Adrenal gland (tissue), 12 donors: ENCODE data around the gene DHX34. TPM values are rescaled to one million over a fixed set of nuclear protein-coding genes. Genes with fewer than 3 reads are reported as not detected.

ENCODE experiments used
- DNase-seq, 7 donors: peaks; one replicate each; pipeline ENCODE4 v3.0.0-alpha.2; 2019 to 2020
- H3K27ac ChIP-seq, 5 donors: fragments of 200-600 bp; sonication (generic) in 4 of 5; 1 replicate in 3 of 5; 2 replicates in 2 of 5; pipeline versions ENCODE4 v1.5.1 to v1.8.0; 2016 to 2020; ENCODE audit warnings: mild to moderate bottlenecking in 1 of 5
- H3K27me3 ChIP-seq: fragments of 200-600 bp; 2 replicates; pipeline ENCODE4 v1.8.0; 2021
- H3K36me3 ChIP-seq, 2 donors: fragments of 200-600 bp; replicated peaks in 1 of 2; 1 replicate in 1 of 2; 2 replicates in 1 of 2; pipeline versions ENCODE4 v1.5.1 to v1.8.0; 2018 to 2022
- H3K4me1 ChIP-seq, 2 donors: fragments of 200-600 bp; replicated peaks in 1 of 2; 1 replicate in 1 of 2; 2 replicates in 1 of 2; pipeline versions ENCODE4 v1.5.1 to v1.8.0; 2018 to 2021
- H3K4me3 ChIP-seq, 4 donors: fragments of 200-600 bp; sonication (generic) in 3 of 4; one replicate each; pipeline ENCODE4 v1.5.1; 2016 to 2018
- H3K9me3 ChIP-seq, 3 donors: fragments of 200-600 bp; sonication (generic) in 1 of 3; replicated peaks in 1 of 3; 1 replicate in 2 of 3; 2 replicates in 1 of 3; pipeline versions ENCODE4 v1.5.1 to v1.8.0; 2016 to 2021
- POLR2A ChIP-seq, 2 donors: fragments of 450-650 bp; IDR thresholded peaks; one replicate each; pipeline ENCODE4 v1.6.1; 2017; ENCODE audit warnings: antibody characterized with exemption in 2 of 2, mild to moderate bottlenecking in 2 of 2, moderate library complexity in 1 of 2
- WGBS, 4 donors: extraction: QIAGEN DNeasy Blood & Tissue Kit in 2 of 4; methylation state at CpG; one replicate each; pipeline versions ENCODE4 v1.1.5 to v1.1.7; 2013 to 2017; 5-methylcytosine and 5-hydroxymethylcytosine counted together
- intact Hi-C, 2 donors: fragments of 100-400 bp; cut with DNase I; formaldehyde crosslinking; loops; one replicate each; pipeline versions ENCODE4 v1.14.1 to v1.15.0; 2022 to 2023
- polyA plus RNA-seq, 3 donors: library from polyadenylated mRNA; stranded (reverse); fragments of 200-250 nt in 2 of 3; fragments of 350-450 nt in 1 of 3; fragmentation: Illumina TruSeq in 1 of 3; extraction: RNeasy Lipid Tissue Mini Kit (QIAGEN cat#74804) in 1 of 3; gene quantifications; one replicate each; pipeline ENCODE4 v1.2.3, GENCODE V29; 2013 to 2014
- total RNA-seq, 9 donors: library from RNA; depleted of rRNA in 4 of 9; stranded (reverse); fragments of >200 nt in 4 of 9; fragments of 120-200 nt in 1 of 9; fragmentation: NEBNext Ultra II Directional in 1 of 9; extraction: Animal tissue kit (Norgen Biotek cat#: 25700) in 1 of 9; gene quantifications; one replicate each; pipeline versions ENCODE4 v1.1.0 to v1.2.4, GENCODE V29; 2013 to 2023
- TF ChIP-seq, protein P1 (sequence below), 6 experiments: fragments of 450-650 bp in 4 of 6; fragments of 200-600 bp in 2 of 6; sonication (generic) in 1 of 6; IDR thresholded peaks; 1 replicate in 5 of 6; 2 replicates in 1 of 6; pipeline versions ENCODE4 v1.5.1 to v1.8.0; 2016 to 2021; ENCODE audit warnings: antibody characterized with exemption in 6 of 6, mild to moderate bottlenecking in 2 of 6, moderate library complexity in 1 of 6
- donor health status: healthy with polysubstance abuse.
- donor health status: Bipolar disorder and iron deficiency.
- donor health status: DM: yes; HTN: yes; CAD: no.
- donor health status: DM: no; HTN: no; CAD: no.
- donor health status: DM: no; HTN: no; CAD: no.
- donor health status: DM: yes; HTN: yes; CAD: no.

Gene DHX34
- total and polyA plus RNA-seq, 12 donors = 5.0 to 49.7 (median 11.2) TPM

DNA sequence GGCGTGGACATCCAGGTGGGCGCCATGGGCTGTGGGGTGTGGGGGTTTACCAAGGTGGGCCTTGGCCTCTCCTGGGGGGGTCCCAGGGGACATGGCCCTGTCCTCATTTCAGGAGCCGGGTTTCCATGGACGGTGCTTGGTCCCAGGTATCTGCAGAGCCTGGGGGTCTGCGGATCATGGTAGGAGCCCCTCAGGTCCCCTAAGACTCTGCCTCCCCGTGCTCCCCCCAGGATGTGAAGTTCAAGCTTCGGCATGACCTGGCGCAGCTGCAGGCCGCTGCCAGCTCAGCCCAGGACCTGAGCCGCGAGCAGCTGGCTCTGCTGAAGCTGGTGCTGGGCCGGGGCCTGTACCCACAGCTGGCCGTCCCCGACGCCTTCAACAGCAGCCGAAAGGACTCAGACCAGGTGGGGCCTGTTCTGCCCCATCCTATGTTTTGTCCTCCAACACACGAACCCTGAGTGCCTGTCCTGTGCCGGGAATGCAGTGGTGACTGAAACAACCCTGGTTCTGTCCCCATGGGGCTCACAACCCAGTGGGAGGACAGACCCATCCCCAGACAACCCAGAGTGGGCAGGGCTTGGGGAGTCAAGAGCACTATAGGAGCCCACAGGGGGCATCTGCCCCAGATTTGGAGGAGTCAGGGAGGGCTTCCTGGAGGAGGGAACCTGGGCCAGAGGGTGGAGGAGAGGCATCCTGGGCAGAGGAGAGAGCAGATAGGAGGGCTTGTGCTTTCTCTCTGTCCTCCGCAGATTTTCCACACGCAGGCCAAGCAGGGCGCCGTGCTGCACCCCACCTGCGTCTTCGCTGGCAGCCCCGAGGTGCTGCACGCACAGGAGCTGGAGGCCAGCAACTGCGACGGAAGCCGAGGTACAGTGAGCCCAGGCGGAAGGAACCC is 26.8 kb downstream of the DHX34 start:
- WGBS, 4 donors = 89 to 95% (median 92%) methylated on average over 18 to 30 of the region's 30 CpGs
- Histone ChIP-seq H3K27me3 (no peaks in the 10 kb centered on the region), H3K27ac (no peak overlapping the region), H3K4me3 (no peak overlapping the region), H3K36me3 (peaks cover 0 to 85% of the 10 kb centered on the region in 2 donors), H3K9me3 (no peaks in the 10 kb centered on the region), H3K4me1 (peaks cover 0 to 10% of the 10 kb centered on the region in 2 donors)
- no peak for DNase-seq
- TF ChIP-seq, protein P1, sequence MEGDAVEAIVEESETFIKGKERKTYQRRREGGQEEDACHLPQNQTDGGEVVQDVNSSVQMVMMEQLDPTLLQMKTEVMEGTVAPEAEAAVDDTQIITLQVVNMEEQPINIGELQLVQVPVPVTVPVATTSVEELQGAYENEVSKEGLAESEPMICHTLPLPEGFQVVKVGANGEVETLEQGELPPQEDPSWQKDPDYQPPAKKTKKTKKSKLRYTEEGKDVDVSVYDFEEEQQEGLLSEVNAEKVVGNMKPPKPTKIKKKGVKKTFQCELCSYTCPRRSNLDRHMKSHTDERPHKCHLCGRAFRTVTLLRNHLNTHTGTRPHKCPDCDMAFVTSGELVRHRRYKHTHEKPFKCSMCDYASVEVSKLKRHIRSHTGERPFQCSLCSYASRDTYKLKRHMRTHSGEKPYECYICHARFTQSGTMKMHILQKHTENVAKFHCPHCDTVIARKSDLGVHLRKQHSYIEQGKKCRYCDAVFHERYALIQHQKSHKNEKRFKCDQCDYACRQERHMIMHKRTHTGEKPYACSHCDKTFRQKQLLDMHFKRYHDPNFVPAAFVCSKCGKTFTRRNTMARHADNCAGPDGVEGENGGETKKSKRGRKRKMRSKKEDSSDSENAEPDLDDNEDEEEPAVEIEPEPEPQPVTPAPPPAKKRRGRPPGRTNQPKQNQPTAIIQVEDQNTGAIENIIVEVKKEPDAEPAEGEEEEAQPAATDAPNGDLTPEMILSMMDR (IDR thresholded peaks at IDR 0.05) = no peak
- no peak for TF ChIP-seq POLR2A (IDR thresholded peaks at IDR 0.05)
- intact Hi-C loops = no loop called here

DNA sequence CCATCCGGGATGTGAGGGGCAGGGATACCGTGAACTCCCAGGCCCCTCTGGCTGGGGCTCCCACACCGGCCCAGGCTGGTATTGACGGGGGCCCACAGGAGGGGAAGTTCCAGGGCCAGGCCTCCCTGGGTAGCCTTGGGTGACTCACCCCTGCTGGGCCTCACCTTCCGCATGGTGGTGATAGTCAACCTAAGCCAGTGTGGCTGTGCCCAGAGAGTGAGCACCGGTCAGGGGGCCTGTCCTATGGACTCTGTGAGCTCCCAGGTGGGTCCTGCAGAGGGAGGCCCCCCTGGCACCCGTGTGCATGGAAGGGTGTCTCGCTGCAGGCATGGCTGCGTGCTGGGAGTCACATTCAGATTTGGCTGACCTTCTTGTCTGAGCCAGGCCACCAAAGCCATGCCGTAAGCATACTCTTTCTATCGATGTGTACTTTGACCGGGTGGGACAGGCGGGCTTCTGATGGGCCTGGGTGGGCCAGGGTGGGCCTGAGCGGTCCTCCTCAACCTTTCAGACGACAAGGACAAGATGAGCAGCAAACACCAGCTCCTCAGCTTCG is 27.6 kb downstream of the DHX34 start:
- peaks cover 0 to 10% of the 10 kb centered on the region in 2 donors for H3K4me1 ChIP-seq
- DNase-seq = peak in 5 of 7 donors; percentile 55 to 70 (median 56)
- 37 to 100% (median 67%) methylated on average over 1 to 16 of the region's 16 CpGs for WGBS, 4 donors
- peak overlapping the region in 1 of 5 donors; percentile 12 for H3K27ac ChIP-seq
- peaks cover 0 to 87% of the 10 kb centered on the region in 2 donors for H3K36me3 ChIP-seq
- H3K9me3 ChIP-seq = no peaks in the 10 kb centered on the region
- no peak overlapping the region for H3K4me3 ChIP-seq
- no peaks in the 10 kb centered on the region for H3K27me3 ChIP-seq
- TF ChIP-seq, protein P1 (IDR thresholded peaks at IDR 0.05) = no peak
- no peak for TF ChIP-seq POLR2A (IDR thresholded peaks at IDR 0.05)
- intact Hi-C loops = no loop called here

DNA sequence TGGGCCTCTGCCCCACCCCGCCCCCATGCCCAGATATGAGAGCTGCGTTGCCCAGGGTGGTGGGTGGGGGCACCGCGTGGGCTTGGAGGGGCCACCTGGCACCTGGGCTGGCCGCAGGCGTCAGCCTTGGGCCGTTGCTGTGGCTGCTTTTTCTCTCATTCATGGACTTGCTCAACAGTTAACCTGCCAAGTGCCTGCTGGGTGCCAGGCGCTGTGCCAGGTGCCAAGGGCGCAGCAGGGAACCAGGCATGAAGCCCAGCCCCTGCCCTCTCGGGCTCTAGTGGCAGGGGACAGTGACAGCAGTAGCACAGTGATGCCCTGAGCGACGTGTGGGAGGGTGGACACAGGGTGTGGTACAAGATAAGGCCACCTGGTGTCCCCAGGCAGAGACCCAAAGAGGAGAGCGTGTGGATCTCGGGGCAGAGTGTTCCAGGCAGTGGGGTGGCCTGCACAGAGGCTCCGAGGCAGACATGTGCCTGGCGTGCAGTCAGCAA is 28.1 kb downstream of the DHX34 start:
- H3K27ac ChIP-seq = peak overlapping the region in 1 of 5 donors; percentile 12
- DNase-seq = peak; percentile 37 to 73 (median 66)

DNA sequence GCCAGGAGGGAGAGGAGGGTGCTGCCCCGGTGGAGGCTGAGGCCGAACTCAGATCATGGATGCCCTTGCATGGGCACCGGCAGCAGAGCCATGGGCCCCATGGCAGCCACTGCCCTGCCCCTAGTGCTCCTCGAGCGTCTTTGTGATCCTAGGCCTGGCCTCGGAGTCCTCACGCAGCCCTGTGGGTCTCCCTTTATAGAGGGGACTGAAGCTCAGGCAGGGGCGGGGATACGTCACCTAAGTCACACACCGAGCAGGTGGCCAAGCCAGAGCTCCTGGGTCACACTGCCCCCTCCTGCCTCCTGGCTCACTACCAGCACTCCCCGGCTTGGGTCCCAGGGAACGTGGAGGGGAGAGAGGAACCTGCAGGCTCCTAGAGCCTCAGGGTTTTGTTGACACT is 28.7 kb downstream of the DHX34 start:
- Histone ChIP-seq H3K4me1 (peaks cover 0 to 10% of the 10 kb centered on the region in 2 donors), H3K27me3 (no peaks in the 10 kb centered on the region), H3K4me3 (no peak overlapping the region), H3K36me3 (peaks cover 0 to 85% of the 10 kb centered on the region in 2 donors), H3K9me3 (no peaks in the 10 kb centered on the region), H3K27ac (no peak overlapping the region)
- no peak for DNase-seq
- 82 to 100% (median 90%) methylated on average over 3 to 12 of the region's 12 CpGs for WGBS, 4 donors
- TF ChIP-seq, protein P1 (IDR thresholded peaks at IDR 0.05) = no peak
- no peak for TF ChIP-seq POLR2A (IDR thresholded peaks at IDR 0.05)
- intact Hi-C loops = no loop called here

More for the DNA sequence above, 28.1 kb downstream of the DHX34 start:
- H3K27me3 ChIP-seq = no peaks in the 10 kb centered on the region
- WGBS, 4 donors = 58 to 72% (median 65%) methylated on average over 7 to 16 of the region's 16 CpGs
- peaks cover 0 to 89% of the 10 kb centered on the region in 2 donors for H3K36me3 ChIP-seq
- intact Hi-C loops = no loop called here
- TF ChIP-seq, protein P1 (IDR thresholded peaks at IDR 0.05) = peak in 1 of 6 experiments; percentile 11
- no peak for TF ChIP-seq POLR2A (IDR thresholded peaks at IDR 0.05)
- H3K4me1 ChIP-seq = peaks cover 0 to 10% of the 10 kb centered on the region in 2 donors
- no peak overlapping the region for H3K4me3 ChIP-seq
- H3K9me3 ChIP-seq = no peaks in the 10 kb centered on the region
